ENCODE measurements around the gene IDE. TPM values are rescaled to one million over a fixed set of nuclear protein-coding genes. Genes with fewer than 3 reads are reported as not detected.

IDE gene
- total RNA-seq, 1 experiment from 2014 or later, result 66.4 TPM

GRCh38 chr10:92575961-92576360, 2.1 kb upstream of the IDE start:
- intact Hi-C loops (cut with micrococcal nuclease), result no loop called here
- Mint-ChIP-seq H3K36me3 (ENCODE audit: insufficient read depth, unreplicated experiment) (no peaks in the 10 kb centered on the region), H3K4me3 (ENCODE audit: unreplicated experiment) (no peak overlapping the region), H3K27me3 (ENCODE audit: insufficient read depth, unreplicated experiment) (no peaks in the 10 kb centered on the region), H3K27ac (ENCODE audit: low read depth, unreplicated experiment) (no peak overlapping the region), H3K4me1 (ENCODE audit: insufficient read depth, unreplicated experiment) (peaks cover 22% of the 10 kb centered on the region), H3K9me3 (ENCODE audit: unreplicated experiment) (no peaks in the 10 kb centered on the region)
- CTCF ChIA-PET, result interaction anchor here (0.6 to 6.9 kb wide), 9 partner anchors 10 to 905 kb away, joined by 3 to 93 read pairs (median 6); no protein-coding TSS in a partner anchor
- no TSS peak for BruUV-seq (replicated peaks)
- POLR2A ChIA-PET, result interaction anchor here (1.1 to 10.2 kb wide), 5 partner anchors 9 to 272 kb away, joined by 3 to 157 read pairs (median 5); partner anchors contain the start of genes EXOC6 and KIF11
- no peak for TF ChIP-seq CTCF (IDR thresholded peaks at IDR 0.05; ENCODE audit: unreplicated experiment)
- peak; percentile 81 for DNase-seq (ENCODE audit: unreplicated experiment)

GRCh38 chr10:92574548-92575261, 812 bp upstream of the IDE start:
- Mint-ChIP-seq H3K27me3 (ENCODE audit: insufficient read depth, unreplicated experiment) (no peaks in the 10 kb centered on the region), H3K36me3 (ENCODE audit: insufficient read depth, unreplicated experiment) (peaks cover 5% of the 10 kb centered on the region), H3K9me3 (ENCODE audit: unreplicated experiment) (no peaks in the 10 kb centered on the region), H3K4me1 (ENCODE audit: insufficient read depth, unreplicated experiment) (peaks cover 22% of the 10 kb centered on the region), H3K4me3 (ENCODE audit: unreplicated experiment) (peak overlapping the region; percentile 76), H3K27ac (ENCODE audit: low read depth, unreplicated experiment) (peak overlapping the region; percentile 65)
- intact Hi-C loops (cut with micrococcal nuclease), result loop anchor here (1.0 kb wide), 1 partner anchor 57 kb away; no protein-coding TSS in a partner anchor
- DNase-seq (ENCODE audit: unreplicated experiment), result no peak
- CTCF ChIA-PET, result interaction anchor here (0.5 to 6.9 kb wide), 27 partner anchors 8 to 285 kb away, joined by 3 to 93 read pairs (median 4); no protein-coding TSS in a partner anchor
- POLR2A ChIA-PET, result interaction anchor here (0.6 to 10.2 kb wide), 19 partner anchors 8 to 777 kb away, joined by 3 to 157 read pairs (median 5); partner anchors contain the start of genes EXOC6, KIF11 and TNKS2
- BruUV-seq (replicated peaks), result TSS peak; percentile 46
- peak; percentile 33 for TF ChIP-seq CTCF (IDR thresholded peaks at IDR 0.05; ENCODE audit: unreplicated experiment)

GRCh38 chr10:92573091-92573797, 649 bp downstream of the IDE start:
- TSS peak; percentile 52 for BruUV-seq (replicated peaks)
- POLR2A ChIA-PET, result interaction anchor here (0.6 to 10.2 kb wide), 18 partner anchors 8 to 760 kb away, joined by 3 to 157 read pairs (median 6); partner anchors contain the start of genes CPEB3, KIF11 and MARCHF5
- peaks cover 29% of the 10 kb centered on the region for H3K4me1 Mint-ChIP-seq (ENCODE audit: insufficient read depth, unreplicated experiment)

More at GRCh38 chr10:92573091-92573797, 649 bp downstream of the IDE start:
- CTCF ChIA-PET, result interaction anchor here (0.5 to 6.9 kb wide), 14 partner anchors 10 to 303 kb away, joined by 3 to 93 read pairs (median 4); no protein-coding TSS in a partner anchor
- Mint-ChIP-seq H3K27ac (ENCODE audit: low read depth, unreplicated experiment) (peak overlapping the region; percentile 65), H3K4me3 (ENCODE audit: unreplicated experiment) (peak overlapping the region; percentile 76), H3K9me3 (ENCODE audit: unreplicated experiment) (no peaks in the 10 kb centered on the region), H3K36me3 (ENCODE audit: insufficient read depth, unreplicated experiment) (peaks cover 16% of the 10 kb centered on the region), H3K27me3 (ENCODE audit: insufficient read depth, unreplicated experiment) (no peaks in the 10 kb centered on the region)
- TF ChIP-seq CTCF (IDR thresholded peaks at IDR 0.05; ENCODE audit: unreplicated experiment), result peak; percentile 14
- DNase-seq (ENCODE audit: unreplicated experiment), result peak; percentile 55
- intact Hi-C loops (cut with micrococcal nuclease), result no loop called here

All from MCF 10A (cell line).